ENCODE results near the gene RNF4.

RNF4 gene

GRCh38 chr4:2438822-2439718 is 29.8 kb upstream of the RNF4 start:
- DNase-seq: no peak

DNA sequence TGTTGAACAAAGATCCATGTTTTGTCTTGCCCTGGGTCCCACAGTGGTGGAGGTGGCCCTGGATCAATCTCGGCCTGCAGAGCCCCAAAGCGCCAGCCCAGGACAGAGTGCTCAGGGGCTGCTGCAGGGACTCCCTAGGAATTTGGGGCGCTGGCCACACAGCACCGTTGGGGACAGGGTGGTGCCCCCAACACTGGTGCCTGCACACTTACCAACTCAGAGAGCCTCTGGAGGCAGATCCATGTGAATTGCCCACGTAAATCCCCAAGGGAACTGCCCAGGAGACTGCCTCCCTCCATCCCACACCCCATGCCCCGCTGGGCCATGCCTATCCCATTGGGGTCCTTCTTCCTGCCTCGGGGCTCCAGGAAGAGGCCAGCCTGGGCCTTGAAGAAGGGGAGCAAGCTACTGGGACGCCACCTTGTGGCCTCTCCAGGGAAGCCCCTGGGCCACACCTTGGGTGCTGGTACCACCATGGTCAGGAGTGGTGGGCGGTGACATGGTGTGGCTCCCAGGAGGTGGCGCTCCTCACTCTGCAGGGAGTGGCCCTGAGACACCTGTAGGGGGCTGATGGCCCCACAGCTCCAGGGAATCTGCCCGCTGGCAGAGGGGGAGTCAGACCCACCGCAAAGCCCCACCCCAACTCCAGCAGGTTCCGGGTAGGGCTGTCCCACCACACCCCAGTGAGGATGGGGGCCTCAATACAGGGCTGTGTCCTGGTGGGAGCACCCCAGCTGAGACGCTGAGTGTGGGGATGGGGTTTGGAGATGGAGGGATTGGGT is 27.3 kb upstream of the RNF4 start:
- no peak for DNase-seq

GRCh38 chr4:2442175-2442993 is 26.5 kb upstream of the RNF4 start:
- DNase-seq: no peak

DNA sequence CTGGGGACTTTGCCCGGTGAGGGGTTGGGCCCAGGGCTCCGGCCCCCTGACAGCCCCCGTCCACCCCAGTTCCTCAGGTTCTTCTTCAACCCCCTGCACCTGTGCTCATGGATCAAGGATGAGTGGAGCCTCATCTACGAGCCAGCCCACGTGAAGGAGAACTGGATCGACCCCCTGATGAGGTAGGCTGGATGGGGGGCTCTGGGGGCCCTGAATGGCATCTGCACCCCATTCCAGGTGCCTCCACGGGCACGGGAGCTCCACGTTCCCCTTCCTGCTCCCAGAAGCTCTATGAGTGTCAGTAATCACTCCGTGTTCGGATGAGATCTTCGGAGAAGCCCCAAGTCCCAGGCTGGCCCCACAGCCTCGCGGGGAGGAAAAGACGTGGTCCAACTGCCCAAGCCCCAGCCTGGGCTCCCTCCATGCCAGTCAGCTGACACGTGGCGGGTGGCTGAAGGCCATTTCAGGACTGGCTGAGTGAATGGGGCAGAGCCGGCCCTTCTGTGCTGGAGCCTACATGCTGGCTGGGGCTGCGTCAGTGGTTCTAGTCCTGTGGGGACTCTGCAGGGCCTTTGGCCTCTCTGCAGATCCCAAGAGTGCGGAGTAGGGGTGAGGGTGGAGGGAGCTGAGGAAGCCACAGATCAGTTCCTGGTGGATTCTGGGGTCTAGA is 25.7 kb upstream of the RNF4 start:
- DNase-seq: no peak

DNA sequence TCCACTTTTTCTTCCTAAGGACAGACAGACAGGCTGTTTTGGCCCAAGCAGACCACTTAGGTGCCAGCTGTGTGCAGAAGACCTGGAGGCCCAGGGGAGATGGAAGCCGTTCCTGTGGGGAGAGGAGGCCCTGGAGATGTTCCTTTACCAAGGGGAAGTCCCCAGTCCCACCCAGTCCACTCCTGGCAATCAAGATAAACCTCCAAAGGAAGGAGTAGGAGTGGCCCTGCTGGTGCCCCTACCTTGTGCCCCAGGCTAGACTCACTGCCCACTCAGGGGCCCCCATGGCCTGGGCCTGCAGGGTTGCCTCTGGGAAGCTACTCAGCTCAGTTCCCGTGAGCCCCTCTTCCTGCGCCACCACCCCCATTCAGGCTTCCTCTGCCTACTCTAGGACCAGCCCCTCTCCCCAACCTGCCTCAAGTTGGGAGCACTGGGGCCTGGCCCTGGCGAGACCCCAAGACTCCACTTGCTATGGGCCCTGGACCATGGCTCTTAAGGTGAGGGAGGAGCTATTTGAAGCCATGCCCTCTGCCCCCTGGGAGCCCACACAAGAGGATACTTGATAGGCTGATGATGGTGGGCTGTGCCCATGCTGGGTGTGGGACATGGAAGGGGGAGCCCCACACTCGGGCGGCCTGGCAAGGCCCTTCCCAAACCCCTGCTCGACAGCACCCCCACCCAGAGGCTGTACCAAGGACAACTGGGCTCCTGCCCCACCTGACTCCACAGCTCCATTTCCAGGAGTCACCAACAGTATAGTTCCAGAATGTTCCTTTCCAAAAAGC is 24.8 kb upstream of the RNF4 start:
- DNase-seq: no peak

DNA sequence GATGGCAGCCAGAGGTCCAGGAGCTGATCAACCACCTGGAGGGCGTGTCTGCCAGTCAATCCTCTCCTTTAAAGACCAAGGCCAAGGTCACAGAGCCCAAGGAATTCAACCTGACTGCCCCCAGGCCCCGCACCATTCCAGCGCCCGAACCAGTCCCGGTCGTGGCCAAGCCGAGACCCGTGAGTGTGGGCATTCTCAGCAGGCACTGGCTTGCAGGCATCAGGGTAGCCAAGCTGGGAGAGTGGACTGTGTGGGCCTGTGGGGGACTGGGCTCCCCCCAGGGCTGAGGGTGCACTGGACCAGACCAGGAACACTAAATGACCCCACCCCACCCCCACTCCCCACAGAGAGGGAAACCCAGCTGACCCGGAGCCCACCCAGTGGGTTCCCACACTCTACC is 23.8 kb upstream of the RNF4 start:
- DNase-seq: no peak

DNA sequence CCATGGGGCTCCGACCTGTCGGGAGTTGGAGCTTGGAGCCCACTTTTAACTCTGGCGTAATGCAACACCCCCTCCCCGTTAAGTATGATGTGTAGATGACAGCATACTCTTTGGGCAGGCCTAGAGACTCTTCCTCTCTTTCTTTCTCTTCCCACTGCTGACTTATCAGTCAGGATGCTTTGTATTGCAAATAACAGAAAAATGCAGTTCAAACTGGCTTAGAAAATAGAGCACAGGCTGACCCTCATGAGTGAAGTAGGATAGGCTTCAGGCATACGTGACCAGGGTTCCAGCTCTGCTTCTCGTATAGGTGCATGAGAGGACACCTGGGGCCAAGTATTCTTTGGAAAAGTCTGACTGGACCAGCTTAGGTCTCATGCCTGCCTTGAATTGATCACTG is 23.3 kb upstream of the RNF4 start:
- no peak for DNase-seq

DNA sequence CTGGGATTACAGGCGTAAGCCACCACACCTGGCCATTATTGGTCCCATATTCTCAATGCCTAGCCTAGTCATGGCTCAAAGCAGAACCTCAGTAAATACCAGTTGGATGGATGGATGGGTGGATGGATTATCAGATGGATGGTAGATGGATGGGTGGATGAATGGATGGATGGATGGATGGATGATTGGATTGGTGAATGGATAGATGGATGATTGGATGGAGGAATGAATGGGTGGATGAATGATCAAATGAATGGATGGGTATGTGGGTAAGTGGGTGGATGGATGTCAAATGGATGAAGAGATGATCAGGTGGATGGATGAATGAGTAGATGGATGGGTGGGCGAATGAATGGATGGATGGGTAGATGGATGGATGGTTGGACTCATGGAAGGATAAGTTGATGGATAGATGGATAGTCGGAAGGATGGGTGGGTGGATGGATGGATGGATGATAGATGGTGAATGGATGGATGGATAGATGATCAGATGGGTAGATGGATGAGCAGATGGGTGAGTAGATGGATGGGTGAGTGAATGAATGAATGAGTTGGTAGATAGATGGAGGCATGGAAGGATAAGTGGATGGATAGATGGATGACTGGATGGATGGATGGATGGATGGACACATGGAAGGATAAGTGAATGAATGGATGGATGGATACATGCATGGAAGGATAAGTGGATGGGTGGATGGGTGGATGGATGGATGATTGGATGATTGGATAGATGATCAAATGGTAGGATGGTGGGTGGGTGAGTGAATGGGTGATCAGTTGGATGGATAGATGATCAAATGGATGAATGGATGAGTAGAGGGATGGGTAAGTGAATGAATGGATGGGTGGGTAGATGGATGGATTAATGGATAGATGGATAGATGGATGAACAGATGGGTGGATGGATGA is 22.0 kb upstream of the RNF4 start:
- no peak for DNase-seq

GRCh38 chr4:2448589-2448988 is 20.3 kb upstream of the RNF4 start:
- no peak for DNase-seq

DNA sequence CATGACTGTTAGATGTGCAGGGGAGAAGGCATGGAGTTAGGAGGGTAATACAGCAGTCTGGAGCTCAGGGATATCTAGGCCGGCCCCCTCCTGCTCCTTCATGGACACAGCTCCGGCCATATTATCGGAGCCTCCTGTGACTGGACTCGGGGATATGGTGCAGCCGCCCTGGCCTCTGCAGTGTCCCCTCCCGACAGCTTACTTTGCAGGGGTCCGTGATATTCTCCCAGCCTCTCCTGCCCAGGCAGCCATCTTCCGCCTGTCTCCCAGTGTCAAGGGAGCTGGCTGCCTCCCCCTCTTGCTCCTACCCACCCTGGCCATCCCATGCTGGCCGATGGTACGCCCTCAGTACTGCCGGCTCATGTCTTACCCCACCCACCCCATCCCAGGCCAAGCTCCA is 19.9 kb upstream of the RNF4 start:
- no peak for DNase-seq

GRCh38 chr4:2449511-2450392 is 19.2 kb upstream of the RNF4 start:
- no peak for DNase-seq

GRCh38 chr4:2450394-2451035 is 18.4 kb upstream of the RNF4 start:
- DNase-seq: no peak

GRCh38 chr4:2451036-2451520 is 17.8 kb upstream of the RNF4 start:
- DNase-seq: no peak

- DNase-seq: no peak
These were observed 16.8 kb upstream of the RNF4 start for GRCh38 chr4:2451821-2452785.

DNA sequence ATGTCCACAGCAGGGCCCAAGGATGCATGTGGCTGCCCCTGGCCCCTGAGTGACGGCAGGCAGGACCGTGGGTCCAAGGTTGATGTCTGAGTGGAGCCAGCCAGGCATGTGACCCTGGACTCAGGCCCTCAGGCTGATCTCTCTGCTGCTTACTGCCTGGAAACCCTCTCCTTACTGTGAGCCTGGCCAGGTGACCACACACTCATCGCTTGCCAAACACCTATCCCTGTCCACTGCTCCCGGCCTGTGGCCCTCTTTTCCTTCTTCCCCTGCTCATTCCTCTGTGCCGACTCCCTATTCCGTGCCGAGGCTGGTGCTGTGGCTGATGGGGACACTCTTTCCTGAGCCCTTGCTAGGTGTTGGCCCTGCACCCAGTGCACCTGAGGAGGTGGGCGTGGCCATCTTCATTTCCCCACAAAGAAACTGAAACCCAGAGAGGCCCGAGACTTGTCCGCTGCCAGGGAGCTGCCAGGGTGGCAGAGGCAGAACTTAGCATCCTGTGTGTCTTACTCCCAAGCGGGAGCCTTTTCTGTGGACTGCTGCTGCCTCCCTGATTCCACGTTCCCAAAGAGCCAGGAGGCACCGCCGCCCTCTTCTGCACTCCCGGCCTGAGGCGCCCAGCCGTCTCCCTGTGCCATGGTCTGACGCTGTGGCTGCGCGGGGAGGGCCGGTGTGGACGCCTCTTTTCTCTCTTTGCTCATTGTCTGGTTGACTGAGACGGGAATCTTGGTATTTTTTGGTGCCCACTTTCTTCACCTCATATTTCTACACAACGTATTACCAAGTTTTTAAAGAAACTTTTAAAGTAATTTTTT is 11.2 kb upstream of the RNF4 start:
- DNase-seq: no peak

DNA sequence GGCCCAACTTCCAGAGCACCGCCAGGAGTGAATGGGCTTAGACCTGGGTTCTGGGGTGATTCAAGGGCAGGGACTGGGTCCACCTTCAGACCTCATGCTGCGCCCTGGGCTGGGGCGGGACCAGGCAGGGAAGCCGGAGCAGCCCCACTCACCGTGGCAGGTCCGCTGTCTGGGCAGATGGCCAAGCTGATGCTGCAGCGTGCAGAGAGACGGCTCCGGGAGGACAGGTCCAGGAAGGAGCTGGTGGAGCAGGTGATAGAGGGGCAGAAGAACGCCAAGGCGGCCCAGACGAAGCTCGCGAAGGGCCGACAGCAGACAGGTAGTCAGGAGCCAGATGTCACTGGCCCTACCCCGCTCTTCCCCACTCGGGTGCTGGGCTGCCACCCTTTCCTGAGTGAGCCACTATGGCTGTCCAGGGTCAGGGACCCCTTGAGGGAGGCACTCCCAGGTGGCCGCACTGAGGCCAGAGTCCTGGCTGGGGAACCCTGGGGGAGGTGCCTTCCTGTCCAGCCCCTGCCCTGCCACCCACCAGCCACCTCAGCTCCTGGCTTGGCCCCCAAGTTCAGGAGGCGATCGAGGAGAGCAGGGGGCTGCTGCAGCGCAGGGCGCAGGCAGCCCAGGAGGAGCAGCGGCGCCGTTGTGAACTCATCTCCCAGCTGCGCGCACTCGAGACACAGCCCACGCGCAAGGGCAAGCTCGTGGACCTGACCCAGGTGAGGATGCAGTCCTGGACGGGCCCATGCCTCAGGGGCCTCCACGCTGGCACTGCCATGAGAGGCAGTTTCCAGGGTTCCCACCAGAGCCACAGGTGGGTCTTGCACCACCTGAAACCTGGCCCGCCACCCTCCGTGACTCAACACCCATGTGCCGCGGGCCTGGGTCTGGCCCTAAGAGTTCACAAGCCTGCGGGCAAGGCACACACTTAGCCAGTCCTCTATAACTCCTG is 10.1 kb upstream of the RNF4 start:
- DNase-seq: no peak
